GM19193 (cell line): ENCODE results near the gene CNOT6L.

Experiments
- POLR2A ChIP-seq: IDR thresholded peaks from 4 replicates; pipeline ENCODE4 v1.6.1; 2011; ENCODE audit not compliant: insufficient read depth, insufficient read length; ENCODE audit errors: extremely low read depth

Gene CNOT6L

GRCh38 chr4:77703666-77704065 is 115.5 kb downstream of the CNOT6L start:
- TF ChIP-seq POLR2A, result no peak

- no peak for TF ChIP-seq POLR2A
Observed at GRCh38 chr4:77701121-77701520, 118.0 kb downstream of the CNOT6L start.

- TF ChIP-seq POLR2A, result no peak
Observed at GRCh38 chr4:77699731-77700210, 119.4 kb downstream of the CNOT6L start.

- no peak for TF ChIP-seq POLR2A
Observed at GRCh38 chr4:77697860-77698590, 121.1 kb downstream of the CNOT6L start.

DNA sequence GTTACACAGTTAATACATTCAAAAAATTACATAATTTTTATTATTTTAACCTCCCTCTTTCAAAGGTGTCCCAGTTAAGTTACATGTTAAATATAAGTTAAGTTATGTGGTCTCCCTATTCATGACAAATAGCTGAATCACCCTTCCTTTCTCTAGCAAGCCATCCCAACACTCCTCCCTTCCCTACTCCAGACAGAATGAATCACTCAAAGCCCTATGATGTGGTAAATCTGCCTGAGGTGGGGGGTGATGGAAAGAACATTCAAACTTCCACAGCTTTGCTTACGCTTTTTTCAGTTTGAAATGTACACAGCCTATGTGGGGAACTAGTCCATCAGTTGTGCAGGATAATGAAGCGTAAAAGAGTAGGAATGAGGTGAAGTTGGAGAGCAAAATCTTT is 123.4 kb downstream of the CNOT6L start:
- no peak for TF ChIP-seq POLR2A

GRCh38 chr4:77692847-77693432 is 126.2 kb downstream of the CNOT6L start:
- TF ChIP-seq POLR2A, result no peak

DNA sequence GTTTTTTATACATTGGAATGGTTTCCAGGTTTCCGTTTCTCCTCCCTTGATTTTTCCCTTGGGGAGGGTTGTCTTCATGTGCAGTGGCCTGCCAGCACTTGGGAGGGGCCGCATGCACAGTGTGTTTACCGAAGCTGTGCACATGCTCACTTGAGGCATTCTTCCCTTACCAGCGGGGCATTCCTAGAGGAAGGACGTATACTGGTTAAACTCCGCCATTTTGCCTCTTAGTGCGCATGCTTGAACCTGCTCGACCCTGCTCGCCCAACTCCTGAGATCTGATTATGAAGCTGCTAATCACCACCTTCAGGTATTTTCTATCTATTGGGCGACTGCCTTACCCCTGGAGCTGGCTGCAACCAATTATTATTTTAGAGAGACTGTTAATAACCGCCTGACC is 137.4 kb downstream of the CNOT6L start:
- no peak for TF ChIP-seq POLR2A

GRCh38 chr4:77676842-77677241 is 142.3 kb downstream of the CNOT6L start:
- TF ChIP-seq POLR2A, result no peak

DNA sequence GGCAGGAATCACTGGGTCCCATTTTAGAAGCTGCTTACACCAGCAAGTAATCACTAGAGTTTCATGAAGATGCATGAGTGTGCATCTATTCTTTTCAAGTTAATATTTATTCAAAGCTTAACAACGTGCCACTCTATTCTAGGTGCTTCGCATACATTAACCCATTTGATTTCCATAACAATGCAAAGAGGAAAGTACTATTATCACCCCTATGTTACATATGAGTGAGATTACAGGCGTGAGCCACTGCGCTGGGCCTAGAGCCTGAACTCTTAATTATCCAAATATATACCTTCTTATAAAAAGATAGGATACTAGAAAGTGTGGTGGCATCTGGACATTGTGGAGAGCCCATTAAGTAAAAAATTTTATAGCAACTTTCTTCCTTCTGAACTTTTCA is 148.1 kb downstream of the CNOT6L start:
- no peak for TF ChIP-seq POLR2A

DNA sequence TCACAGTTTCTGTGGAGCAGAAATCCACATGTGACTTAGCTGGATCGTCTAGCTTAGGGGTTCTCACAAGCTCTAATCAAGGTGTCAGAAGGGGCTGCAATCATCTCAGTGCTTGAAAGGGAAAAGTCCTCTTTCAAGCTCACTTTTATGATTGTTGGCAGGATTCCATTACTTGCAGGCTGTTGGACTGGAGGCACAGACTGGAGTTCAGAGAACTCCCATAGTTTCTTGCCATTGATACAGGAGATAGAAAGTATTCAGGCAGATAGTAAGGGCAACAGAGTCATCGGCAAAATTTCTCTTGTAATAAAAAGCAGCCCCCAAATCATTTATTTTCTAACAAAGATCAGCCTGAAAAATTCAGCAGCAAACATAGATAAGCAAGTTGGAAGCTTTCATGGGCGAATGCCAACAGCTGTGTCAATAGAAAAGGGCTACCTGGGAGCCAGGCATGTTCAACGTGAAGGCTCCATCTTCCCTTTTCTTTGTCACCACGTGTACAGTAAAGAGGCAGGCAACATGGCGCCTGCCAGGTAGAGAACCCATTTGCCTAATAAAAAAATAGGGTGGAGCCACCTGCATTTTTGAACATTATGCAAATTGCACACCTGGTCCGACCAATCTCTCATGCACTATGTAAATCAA is 149.1 kb downstream of the CNOT6L start:
- no peak for TF ChIP-seq POLR2A

GRCh38 chr4:77665381-77666069 is 153.6 kb downstream of the CNOT6L start:
- TF ChIP-seq POLR2A, result no peak
